ENCODE results near the gene CTU2.

DNA sequence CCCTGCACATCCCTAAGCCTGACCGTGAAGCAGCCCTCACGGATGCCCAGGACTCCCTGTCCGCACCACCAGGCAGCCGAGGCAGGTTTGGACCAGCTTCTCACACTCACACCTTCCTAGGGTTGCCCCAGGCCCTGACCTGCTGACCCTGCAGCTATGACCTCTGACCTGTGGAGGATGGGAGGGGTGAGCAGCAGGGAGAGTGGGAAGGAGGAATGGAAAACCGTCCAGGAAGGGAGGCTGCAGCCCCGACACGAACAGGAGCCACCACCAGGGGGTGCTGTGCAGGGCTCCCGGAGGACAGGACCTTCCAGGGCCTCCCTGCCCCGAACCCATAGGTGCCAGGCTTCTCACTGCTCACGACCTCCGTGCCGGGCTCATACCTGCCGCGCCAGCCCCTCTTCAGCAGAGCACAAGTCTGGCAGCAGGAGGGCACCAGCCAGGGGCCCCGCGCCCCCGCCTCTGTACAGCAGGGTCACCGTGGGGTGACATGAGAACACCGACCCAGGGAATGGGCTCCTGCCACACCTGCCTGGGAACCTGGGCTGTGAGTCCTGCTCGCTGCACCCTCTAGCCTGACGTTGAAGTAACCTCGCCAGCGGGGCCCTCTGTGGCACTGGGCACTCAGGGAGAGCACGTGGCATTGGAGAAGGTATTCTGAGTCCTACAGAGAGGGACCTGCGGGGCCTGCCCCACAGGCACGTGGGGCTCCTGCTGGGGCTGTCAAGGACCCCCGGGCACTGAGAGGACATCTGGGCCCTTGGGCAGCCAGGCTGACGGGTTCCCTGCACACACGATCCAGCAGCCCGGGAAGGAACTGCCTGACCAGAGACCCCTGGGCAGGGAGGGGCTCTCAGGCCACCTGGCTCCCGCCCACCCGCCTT lies 37.6 kb downstream of the CTU2 start:
- TF ChIP-seq, protein P1, sequence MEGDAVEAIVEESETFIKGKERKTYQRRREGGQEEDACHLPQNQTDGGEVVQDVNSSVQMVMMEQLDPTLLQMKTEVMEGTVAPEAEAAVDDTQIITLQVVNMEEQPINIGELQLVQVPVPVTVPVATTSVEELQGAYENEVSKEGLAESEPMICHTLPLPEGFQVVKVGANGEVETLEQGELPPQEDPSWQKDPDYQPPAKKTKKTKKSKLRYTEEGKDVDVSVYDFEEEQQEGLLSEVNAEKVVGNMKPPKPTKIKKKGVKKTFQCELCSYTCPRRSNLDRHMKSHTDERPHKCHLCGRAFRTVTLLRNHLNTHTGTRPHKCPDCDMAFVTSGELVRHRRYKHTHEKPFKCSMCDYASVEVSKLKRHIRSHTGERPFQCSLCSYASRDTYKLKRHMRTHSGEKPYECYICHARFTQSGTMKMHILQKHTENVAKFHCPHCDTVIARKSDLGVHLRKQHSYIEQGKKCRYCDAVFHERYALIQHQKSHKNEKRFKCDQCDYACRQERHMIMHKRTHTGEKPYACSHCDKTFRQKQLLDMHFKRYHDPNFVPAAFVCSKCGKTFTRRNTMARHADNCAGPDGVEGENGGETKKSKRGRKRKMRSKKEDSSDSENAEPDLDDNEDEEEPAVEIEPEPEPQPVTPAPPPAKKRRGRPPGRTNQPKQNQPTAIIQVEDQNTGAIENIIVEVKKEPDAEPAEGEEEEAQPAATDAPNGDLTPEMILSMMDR (IDR thresholded peaks at IDR 0.05) = peak; percentile 76 to 85 (median 78)
- TF ChIP-seq POLR2AphosphoS5 (IDR thresholded peaks at IDR 0.05) (peak in 2 of 3 donors; percentile 29 to 40), POLR2A (IDR thresholded peaks at IDR 0.05) (no peak)

Data from breast epithelium (tissue), 3 donors.